Ishikawa (cell line): Measurements from ENCODE around the gene ITGA6.

ENCODE experiments used
- CEBPB ChIP-seq: IDR thresholded peaks from 2 replicates; pipeline ENCODE4 v1.6.1; 2012
- CREB1 ChIP-seq: IDR thresholded peaks from 2 replicates; pipeline ENCODE4 v1.6.1; 2012; ENCODE audit warnings: low read depth
- EGR1 ChIP-seq: IDR thresholded peaks from 2 replicates; pipeline ENCODE4 v1.6.1; 2012
- EP300 ChIP-seq: IDR thresholded peaks from 2 replicates; pipeline ENCODE4 v1.6.1; 2012; ENCODE audit warnings: borderline replicate concordance
- FOXM1 ChIP-seq: IDR thresholded peaks from 2 replicates; pipeline ENCODE4 v1.6.1; 2012; ENCODE audit warnings: low read depth, borderline replicate concordance
- MAX ChIP-seq: IDR thresholded peaks from 2 replicates; pipeline ENCODE4 v1.6.1; 2012
- NFIC ChIP-seq: IDR thresholded peaks from 2 replicates; pipeline ENCODE4 v1.6.1; 2012
- RAD21 ChIP-seq: IDR thresholded peaks from 2 replicates; pipeline ENCODE4 v1.6.1; 2012; ENCODE audit warnings: low read depth
- REST ChIP-seq: IDR thresholded peaks from 2 replicates; pipeline ENCODE4 v1.6.1; 2012; ENCODE audit warnings: low read depth, mild to moderate bottlenecking
- TAF1 ChIP-seq: IDR thresholded peaks from 2 replicates; pipeline ENCODE4 v1.6.1; 2012; ENCODE audit warnings: low read depth, mild to moderate bottlenecking
- TCF12 ChIP-seq: IDR thresholded peaks from 2 replicates; pipeline ENCODE4 v1.6.1; 2012; ENCODE audit warnings: low read depth
- TEAD4 ChIP-seq: IDR thresholded peaks from 2 replicates; pipeline ENCODE4 v1.6.1; 2012
- USF1 ChIP-seq: IDR thresholded peaks from 2 replicates; pipeline ENCODE4 v1.6.1; 2012
- YY1 ChIP-seq: IDR thresholded peaks from 2 replicates; pipeline ENCODE4 v1.6.1; 2012; ENCODE audit warnings: low read depth
- ZBTB7A ChIP-seq: IDR thresholded peaks from 2 replicates; pipeline ENCODE4 v1.6.1; 2012; ENCODE audit warnings: low read depth

The ITGA6 gene

GRCh38 chr2:172480301-172481218 lies 53.2 kb downstream of the ITGA6 start:
- TF ChIP-seq MAX (no peak), CEBPB (no peak), FOXM1 (no peak), NFIC (no peak), TCF12 (no peak), EP300 (no peak), USF1 (no peak), RAD21 (no peak), TEAD4 (no peak), ZBTB7A (no peak)

GRCh38 chr2:172481507-172482262 lies 54.3 kb downstream of the ITGA6 start:
- TF ChIP-seq USF1 (no peak), FOXM1 (no peak), RAD21 (no peak), ZBTB7A (no peak), TEAD4 (no peak), NFIC (no peak), CREB1 (no peak), MAX (no peak), YY1 (no peak), TCF12 (no peak), CEBPB (no peak), TAF1 (no peak), EGR1 (no peak), REST (no peak), EP300 (no peak)

- no peak for TF ChIP-seq REST
- TF ChIP-seq RAD21: peak; percentile 53
Observed at GRCh38 chr2:172484253-172484652, 56.9 kb downstream of the ITGA6 start.

- TF ChIP-seq NFIC (no peak), YY1 (no peak), MAX (no peak), ZBTB7A (no peak), REST (no peak), TEAD4 (no peak), EP300 (no peak), TCF12 (no peak), RAD21 (no peak), CREB1 (no peak), CEBPB (no peak), FOXM1 (no peak), TAF1 (no peak), EGR1 (no peak), USF1 (no peak)
Observed at GRCh38 chr2:172484706-172485105, 57.3 kb downstream of the ITGA6 start.
